Neutrophil (primary cell): Measurements from ENCODE around the gene NR0B1.

Experiments used
- H3K27ac ChIP-seq: fragments of 200-600 bp; sonication (generic); 2 replicates; pipeline ENCODE4 v1.5.1; 2016; ENCODE audit warnings: mild to moderate bottlenecking, moderate library complexity
- H3K27me3 ChIP-seq: fragments of 200-600 bp; sonication (generic); 2 replicates; pipeline ENCODE4 v1.6.0; 2016; ENCODE audit warnings: mild to moderate bottlenecking
- H3K36me3 ChIP-seq: fragments of 200-600 bp; sonication (generic); 2 replicates; pipeline ENCODE4 v1.5.1; 2017
- H3K4me1 ChIP-seq, 2 experiments: fragments of 200-600 bp in 1 of 2; sonication (generic) in 1 of 2; 1 replicate in 1 of 2; 2 replicates in 1 of 2; pipeline versions ENCODE4 v1.5.1 to v1.6.1; 2013 to 2016; ENCODE audit warnings: low read depth in 1 of 2, low read length in 1 of 2, mild to moderate bottlenecking in 1 of 2, moderate library complexity in 1 of 2; ENCODE audit not compliant: control insufficient read depth in 1 of 2, insufficient read depth in 1 of 2
- H3K4me3 ChIP-seq, 2 experiments: fragments of 200-600 bp in 1 of 2; sonication (generic) in 1 of 2; 1 replicate in 1 of 2; 2 replicates in 1 of 2; pipeline ENCODE4 v1.5.1; 2013 to 2016; ENCODE audit warnings: low read depth in 1 of 2, low read length in 1 of 2, mild to moderate bottlenecking in 1 of 2, moderate library complexity in 1 of 2
- H3K9me3 ChIP-seq: fragments of 200-600 bp; sonication (generic); 2 replicates; pipeline ENCODE4 v1.5.1; 2016
- TF ChIP-seq, protein P1 (sequence below): fragments of 200-600 bp; sonication (generic); IDR thresholded peaks from 2 replicates; pipeline ENCODE4 v1.5.1; 2016; ENCODE audit warnings: antibody characterized with exemption

The NR0B1 gene

DNA sequence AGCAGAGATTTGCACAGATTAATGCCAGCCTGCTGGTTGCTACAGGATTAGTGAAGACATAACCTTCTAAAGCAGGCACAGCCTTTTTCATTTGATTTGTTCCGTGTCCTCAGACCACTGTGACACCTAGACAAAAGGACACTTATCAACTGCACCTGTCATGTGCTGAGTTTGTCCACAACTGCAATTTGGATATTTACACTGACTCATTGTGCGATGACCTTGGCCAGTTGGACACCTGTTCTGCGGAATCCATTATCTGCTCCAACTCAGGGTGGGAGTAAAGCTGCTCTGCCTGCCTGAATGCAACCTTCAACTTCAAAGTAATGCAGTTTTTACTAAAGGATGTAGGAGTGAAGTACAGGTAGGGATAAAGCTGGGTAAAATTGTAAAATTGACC lies 4.1 kb upstream of the NR0B1 start:
- Histone ChIP-seq H3K36me3 (no peaks in the 10 kb centered on the region), H3K27ac (no peak overlapping the region), H3K27me3 (peaks cover 22% of the 10 kb centered on the region), H3K4me3 (no peak overlapping the region), H3K9me3 (no peaks in the 10 kb centered on the region), H3K4me1 (no peaks in the 10 kb centered on the region)
- TF ChIP-seq, protein P1, sequence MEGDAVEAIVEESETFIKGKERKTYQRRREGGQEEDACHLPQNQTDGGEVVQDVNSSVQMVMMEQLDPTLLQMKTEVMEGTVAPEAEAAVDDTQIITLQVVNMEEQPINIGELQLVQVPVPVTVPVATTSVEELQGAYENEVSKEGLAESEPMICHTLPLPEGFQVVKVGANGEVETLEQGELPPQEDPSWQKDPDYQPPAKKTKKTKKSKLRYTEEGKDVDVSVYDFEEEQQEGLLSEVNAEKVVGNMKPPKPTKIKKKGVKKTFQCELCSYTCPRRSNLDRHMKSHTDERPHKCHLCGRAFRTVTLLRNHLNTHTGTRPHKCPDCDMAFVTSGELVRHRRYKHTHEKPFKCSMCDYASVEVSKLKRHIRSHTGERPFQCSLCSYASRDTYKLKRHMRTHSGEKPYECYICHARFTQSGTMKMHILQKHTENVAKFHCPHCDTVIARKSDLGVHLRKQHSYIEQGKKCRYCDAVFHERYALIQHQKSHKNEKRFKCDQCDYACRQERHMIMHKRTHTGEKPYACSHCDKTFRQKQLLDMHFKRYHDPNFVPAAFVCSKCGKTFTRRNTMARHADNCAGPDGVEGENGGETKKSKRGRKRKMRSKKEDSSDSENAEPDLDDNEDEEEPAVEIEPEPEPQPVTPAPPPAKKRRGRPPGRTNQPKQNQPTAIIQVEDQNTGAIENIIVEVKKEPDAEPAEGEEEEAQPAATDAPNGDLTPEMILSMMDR, result no peak

DNA sequence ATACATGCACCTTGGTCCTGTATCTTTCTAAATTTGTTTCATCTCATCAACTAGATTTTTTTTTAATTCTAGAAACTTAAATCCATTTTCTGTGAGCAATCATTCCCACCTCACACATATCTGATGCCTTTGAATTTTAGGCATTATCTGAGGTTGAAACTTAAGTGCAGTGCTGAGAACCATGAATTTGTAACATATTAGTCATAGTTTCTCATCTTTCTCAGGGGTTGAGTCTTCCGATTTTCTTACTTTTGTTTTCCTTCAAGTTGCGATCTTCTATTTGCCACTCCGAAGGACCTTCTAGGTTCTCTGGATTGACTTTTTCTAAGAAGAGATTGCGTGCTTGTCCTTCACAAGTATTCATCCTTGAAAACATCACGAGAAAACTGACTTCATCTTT lies 3.7 kb upstream of the NR0B1 start:
- Histone ChIP-seq H3K27ac (no peak overlapping the region), H3K4me1 (no peaks in the 10 kb centered on the region), H3K4me3 (no peak overlapping the region), H3K9me3 (no peaks in the 10 kb centered on the region), H3K36me3 (no peaks in the 10 kb centered on the region), H3K27me3 (peaks cover 27% of the 10 kb centered on the region)
- TF ChIP-seq, protein P1, result no peak

DNA sequence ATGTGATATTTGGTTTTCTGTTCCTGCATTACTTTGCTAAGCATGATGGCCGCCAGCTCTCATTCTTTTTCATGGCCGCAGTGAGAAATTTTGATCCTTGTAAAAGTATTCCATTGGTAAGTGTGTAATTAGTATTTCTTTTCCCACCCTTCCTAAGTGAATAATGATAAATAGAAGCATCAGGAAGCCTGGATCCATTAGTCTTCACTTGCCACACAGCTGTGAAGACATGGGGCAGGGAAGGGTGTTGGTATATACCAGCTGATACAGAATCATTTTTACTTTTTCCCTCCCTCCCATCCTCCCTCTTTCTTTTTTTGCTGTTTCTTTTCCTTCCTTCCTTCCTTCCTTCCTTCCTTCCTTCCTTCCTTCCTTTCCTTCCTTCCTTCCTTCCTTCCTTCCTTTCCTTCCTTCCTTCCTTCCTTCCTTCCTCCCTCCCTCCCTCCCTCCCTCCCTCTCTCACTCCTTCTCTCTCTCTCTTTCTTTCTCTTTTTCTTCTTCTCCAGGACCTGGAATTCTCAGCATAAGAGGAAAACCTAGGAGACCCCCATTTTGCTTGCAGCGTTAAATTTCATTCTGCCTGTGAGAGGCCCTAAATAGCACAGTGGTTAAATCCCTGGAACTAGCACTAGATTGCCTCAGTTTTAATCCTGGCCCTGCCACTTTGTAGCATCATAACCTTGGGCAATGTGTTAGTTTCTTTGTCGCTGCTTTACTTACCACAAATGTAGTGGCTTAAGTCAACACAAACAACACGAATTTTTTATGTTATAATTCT lies 1.4 kb upstream of the NR0B1 start:
- no peaks in the 10 kb centered on the region for H3K9me3 ChIP-seq
- H3K4me1 ChIP-seq, result no peaks in the 10 kb centered on the region
- no peaks in the 10 kb centered on the region for H3K36me3 ChIP-seq
- H3K27ac ChIP-seq, result no peak overlapping the region
- TF ChIP-seq, protein P1, result no peak
- H3K27me3 ChIP-seq, result peaks cover 42% of the 10 kb centered on the region
- no peak overlapping the region for H3K4me3 ChIP-seq

DNA sequence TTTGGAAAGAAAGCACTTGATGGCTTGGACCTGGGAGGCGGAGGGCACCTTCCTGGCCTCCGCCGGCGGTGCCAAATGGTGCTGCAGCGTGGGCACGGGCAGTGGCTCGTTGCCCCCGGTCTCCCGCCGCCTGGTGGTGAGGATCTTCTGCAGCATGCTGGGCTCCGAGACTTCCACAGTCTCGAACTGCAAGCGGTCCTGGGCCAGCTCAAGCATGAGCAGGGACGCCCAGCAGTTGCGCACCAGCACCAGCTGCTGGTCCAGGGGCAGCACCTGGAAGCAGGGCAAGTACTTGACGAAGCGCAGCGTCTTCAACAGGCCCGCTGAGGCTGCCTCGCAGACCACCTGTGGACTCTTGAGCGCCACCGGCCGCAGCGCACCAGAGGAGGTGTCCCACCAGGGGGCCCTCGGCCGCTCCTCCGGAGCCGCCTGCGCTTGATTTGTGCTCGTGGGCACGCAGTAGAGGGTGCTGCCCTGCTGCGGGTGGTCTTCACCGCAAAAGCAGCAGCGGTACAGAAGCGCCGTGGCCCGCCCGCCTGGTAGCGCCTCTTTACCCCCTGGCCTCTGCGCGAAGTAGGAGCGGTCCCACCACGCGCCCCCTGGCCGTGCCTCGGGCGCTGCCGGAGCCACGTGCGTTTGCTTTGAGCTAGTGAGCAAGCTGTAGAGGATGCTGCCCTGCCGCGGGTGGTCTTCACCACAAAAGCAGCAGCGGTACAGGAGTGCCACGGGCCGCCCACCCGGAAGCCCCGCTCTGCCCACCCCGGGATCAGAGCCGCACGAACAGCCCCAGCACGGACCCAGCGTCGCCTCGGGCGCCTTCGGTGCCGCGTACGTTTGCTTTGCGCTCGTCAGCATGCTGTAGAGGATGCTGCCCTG lies 689 bp downstream of the NR0B1 start:
- Histone ChIP-seq H3K4me3 (no peak overlapping the region), H3K36me3 (no peaks in the 10 kb centered on the region), H3K4me1 (no peaks in the 10 kb centered on the region), H3K27me3 (peaks cover 42% of the 10 kb centered on the region), H3K9me3 (no peaks in the 10 kb centered on the region), H3K27ac (no peak overlapping the region)
- TF ChIP-seq, protein P1, result no peak

DNA sequence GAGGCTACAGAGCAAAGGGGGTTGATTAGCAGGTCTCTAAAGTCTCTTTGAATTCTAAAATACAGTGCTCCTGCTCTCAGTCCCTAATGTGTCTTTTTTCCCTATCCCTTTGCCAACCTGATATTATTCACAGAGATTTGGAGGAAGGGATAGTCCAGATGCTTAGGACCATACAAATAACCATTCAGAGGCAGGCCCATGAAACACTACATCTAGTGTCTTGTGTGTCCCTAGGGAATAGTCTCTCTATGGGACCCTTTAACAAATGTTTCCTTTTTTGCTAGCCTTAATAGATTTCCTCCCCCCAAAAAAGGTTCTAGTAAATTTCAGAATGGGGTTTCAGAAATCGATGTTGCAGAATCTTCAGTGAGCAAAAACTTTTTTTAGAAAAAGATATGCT lies 1.7 kb downstream of the NR0B1 start:
- no peaks in the 10 kb centered on the region for H3K4me1 ChIP-seq
- no peak overlapping the region for H3K27ac ChIP-seq
- H3K4me3 ChIP-seq, result no peak overlapping the region
- H3K36me3 ChIP-seq, result no peaks in the 10 kb centered on the region
- TF ChIP-seq, protein P1, result no peak
- peaks cover 42% of the 10 kb centered on the region for H3K27me3 ChIP-seq
- H3K9me3 ChIP-seq, result no peaks in the 10 kb centered on the region
